CD4-positive, alpha-beta T cell (primary cell): ENCODE results near the gene GNAT1. TPM values are rescaled to one million over a fixed set of nuclear protein-coding genes. Genes with fewer than 3 reads are reported as not detected.

Experiments
- ATAC-seq: fragments of 200-7000 bp; cut with Tn5 transposase; one replicate; pipeline ENCODE4 v1.10.0; 2022; ENCODE audit warnings: mild to moderate bottlenecking; ENCODE audit not compliant: poor library complexity
- CTCF ChIA-PET: fragments of 350-600 bp; sonication (Branson Sonifier 250); formaldehyde crosslinking; loops from one replicate; lab custom pipeline; 2021; ENCODE audit warnings: antibody characterized with exemption, inconsistent platforms; lab: Charles Lee
- POLR2A ChIA-PET: fragments of 350-600 bp; sonication (Branson Sonifier 250); formaldehyde crosslinking; loops from one replicate; lab custom pipeline; 2021; ENCODE audit warnings: antibody characterized with exemption, inconsistent platforms; lab: Charles Lee
- DNase-seq, 14 experiments: peaks; one replicate each; pipeline ENCODE4 v3.0.0-alpha.2; 2013 to 2020; ENCODE audit warnings: mixed read lengths in 2 of 14
- H3K27ac ChIP-seq, 2 donors: one replicate each; pipeline versions ENCODE4 v1.5.1 to v1.7.0; 2013; ENCODE audit warnings: low read length in 2 of 2, low read depth in 1 of 2, mild to moderate bottlenecking in 1 of 2
- H3K27me3 ChIP-seq, 2 experiments: 1 replicate in 1 of 2; 2 replicates in 1 of 2; pipeline versions ENCODE4 v1.6.1 to v1.7.0; 2013; ENCODE audit warnings: low read length in 2 of 2, control low read depth in 1 of 2, mild to moderate bottlenecking in 1 of 2, moderate library complexity in 1 of 2; ENCODE audit not compliant: insufficient read depth in 2 of 2, control insufficient read depth in 1 of 2
- H3K36me3 ChIP-seq: one replicate; pipeline ENCODE4 v1.6.1; 2013; ENCODE audit warnings: low read length, control low read depth; ENCODE audit not compliant: insufficient read depth
- H3K4me1 ChIP-seq: one replicate; pipeline ENCODE4 v1.6.1; 2013; ENCODE audit warnings: low read length, control low read depth; ENCODE audit not compliant: insufficient read depth
- H3K4me3 ChIP-seq: one replicate; pipeline ENCODE4 v1.5.1; 2013; ENCODE audit warnings: mild to moderate bottlenecking, low read length, moderate library complexity
- H3K9me3 ChIP-seq, 2 experiments: 1 replicate in 1 of 2; 2 replicates in 1 of 2; pipeline versions ENCODE4 v1.6.1 to v1.7.0; 2013; ENCODE audit warnings: low read length in 2 of 2, mild to moderate bottlenecking in 2 of 2, control low read depth in 1 of 2, moderate library complexity in 1 of 2; ENCODE audit not compliant: control insufficient read depth in 1 of 2, insufficient read depth in 1 of 2
- H3K27ac Mint-ChIP-seq: one replicate; pipeline ENCODE4 v1.8.0; 2020; ENCODE audit warnings: mixed read lengths
- H3K27me3 Mint-ChIP-seq: one replicate; pipeline ENCODE4 v1.8.0; 2021; ENCODE audit warnings: mixed read lengths
- H3K36me3 Mint-ChIP-seq: one replicate; pipeline ENCODE4 v1.8.0; 2021; ENCODE audit warnings: low read depth, mixed read lengths
- H3K4me1 Mint-ChIP-seq: one replicate; pipeline ENCODE4 v1.8.0; 2021; ENCODE audit warnings: low read depth, mixed read lengths
- H3K4me3 Mint-ChIP-seq: one replicate; pipeline ENCODE4 v1.8.0; 2020; ENCODE audit warnings: mild to moderate bottlenecking, mixed read lengths
- H3K9me3 Mint-ChIP-seq: one replicate; pipeline ENCODE4 v1.8.0; 2020; ENCODE audit warnings: mixed read lengths
- intact Hi-C, 2 experiments: fragments of 100-400 bp; cut with DNase I in 1 of 2; cut with micrococcal nuclease in 1 of 2; formaldehyde crosslinking; loops; one replicate each; pipeline versions ENCODE4 v1.15.1 to v1.9.0; 2023 to 2025; cut with DNase I, micrococcal nuclease
- total RNA-seq, 174 experiments: library from RNA in 2 of 174; stranded (reverse) in 2 of 174; gene quantifications; one replicate each; pipeline ENCODE4 v1.2.3 and lab custom pipeline; 2021 to 2026
- TF ChIP-seq, protein P1 (sequence below): fragments of 200-600 bp; IDR thresholded peaks from one replicate; pipeline ENCODE4 v1.8.0; 2022; ENCODE audit warnings: antibody characterized with exemption, mild to moderate bottlenecking

GNAT1 gene
- total RNA-seq, 2 experiments from 2014 or later: 0.11 to 0.28 TPM

DNA sequence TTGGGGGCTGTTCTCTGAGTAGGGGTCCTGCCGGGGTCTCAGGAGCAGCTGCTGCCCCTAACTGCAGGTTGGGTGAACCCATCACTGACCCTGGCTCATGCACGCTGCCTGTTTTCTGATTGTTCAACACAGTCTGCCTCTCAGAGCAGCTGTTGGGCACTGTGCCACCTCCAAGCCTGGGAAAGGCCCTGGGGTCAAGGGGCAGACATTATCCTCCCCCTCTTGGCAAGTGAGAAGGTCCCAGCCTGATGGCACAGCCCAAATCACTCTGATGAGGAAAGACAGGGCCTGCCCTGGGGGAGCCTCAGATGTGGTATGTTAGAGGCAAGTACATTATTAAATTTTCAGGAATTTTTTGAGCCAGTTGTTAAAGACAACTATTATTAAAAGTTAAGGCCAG lies 14.1 kb upstream of the GNAT1 start:
- no peak for DNase-seq
- Histone ChIP-seq H3K36me3 (no peaks in the 10 kb centered on the region), H3K27me3 (no peaks in the 10 kb centered on the region), H3K27ac (no peak overlapping the region), H3K4me3 (no peak overlapping the region), H3K4me1 (peaks cover 4% of the 10 kb centered on the region), H3K9me3 (no peaks in the 10 kb centered on the region)
- CTCF ChIA-PET: no interaction called here
- intact Hi-C loops: no loop called here
- H3K4me1 Mint-ChIP-seq: no peaks in the 10 kb centered on the region
- no peak overlapping the region for H3K4me3 Mint-ChIP-seq
- no peaks in the 10 kb centered on the region for H3K9me3 Mint-ChIP-seq
- ATAC-seq: no peak
- TF ChIP-seq, protein P1, sequence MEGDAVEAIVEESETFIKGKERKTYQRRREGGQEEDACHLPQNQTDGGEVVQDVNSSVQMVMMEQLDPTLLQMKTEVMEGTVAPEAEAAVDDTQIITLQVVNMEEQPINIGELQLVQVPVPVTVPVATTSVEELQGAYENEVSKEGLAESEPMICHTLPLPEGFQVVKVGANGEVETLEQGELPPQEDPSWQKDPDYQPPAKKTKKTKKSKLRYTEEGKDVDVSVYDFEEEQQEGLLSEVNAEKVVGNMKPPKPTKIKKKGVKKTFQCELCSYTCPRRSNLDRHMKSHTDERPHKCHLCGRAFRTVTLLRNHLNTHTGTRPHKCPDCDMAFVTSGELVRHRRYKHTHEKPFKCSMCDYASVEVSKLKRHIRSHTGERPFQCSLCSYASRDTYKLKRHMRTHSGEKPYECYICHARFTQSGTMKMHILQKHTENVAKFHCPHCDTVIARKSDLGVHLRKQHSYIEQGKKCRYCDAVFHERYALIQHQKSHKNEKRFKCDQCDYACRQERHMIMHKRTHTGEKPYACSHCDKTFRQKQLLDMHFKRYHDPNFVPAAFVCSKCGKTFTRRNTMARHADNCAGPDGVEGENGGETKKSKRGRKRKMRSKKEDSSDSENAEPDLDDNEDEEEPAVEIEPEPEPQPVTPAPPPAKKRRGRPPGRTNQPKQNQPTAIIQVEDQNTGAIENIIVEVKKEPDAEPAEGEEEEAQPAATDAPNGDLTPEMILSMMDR: no peak
- no peaks in the 10 kb centered on the region for H3K27me3 Mint-ChIP-seq
- H3K36me3 Mint-ChIP-seq: no peaks in the 10 kb centered on the region
- POLR2A ChIA-PET: no interaction called here
- H3K27ac Mint-ChIP-seq: no peak overlapping the region

DNA sequence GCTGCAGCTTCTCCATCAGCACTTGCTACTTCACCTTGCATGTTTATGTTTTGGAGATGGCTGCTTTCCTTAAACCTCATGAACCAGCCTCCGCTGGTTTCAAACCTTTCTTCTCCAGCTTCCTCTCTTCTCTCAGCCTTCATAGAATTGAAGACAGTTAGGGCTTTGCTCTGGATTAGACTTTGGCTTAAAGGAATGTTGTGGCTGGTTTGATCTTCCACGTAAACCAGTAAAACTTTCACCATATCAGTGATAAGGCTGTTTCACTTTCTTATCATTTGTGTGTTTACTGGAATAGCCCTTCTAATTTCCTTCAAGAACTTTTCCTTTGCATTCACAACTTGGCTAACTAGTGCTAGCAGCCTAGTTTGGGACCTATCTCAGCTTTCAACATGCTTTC lies 11.7 kb upstream of the GNAT1 start:
- no peak for ATAC-seq
- ChIA-PET CTCF (no interaction called here), POLR2A (no interaction called here)
- Histone ChIP-seq H3K27ac (no peak overlapping the region), H3K4me3 (no peak overlapping the region), H3K4me1 (no peaks in the 10 kb centered on the region), H3K27me3 (no peaks in the 10 kb centered on the region), H3K36me3 (no peaks in the 10 kb centered on the region), H3K9me3 (no peaks in the 10 kb centered on the region)
- Mint-ChIP-seq H3K4me3 (no peak overlapping the region), H3K27ac (no peak overlapping the region), H3K36me3 (no peaks in the 10 kb centered on the region), H3K4me1 (no peaks in the 10 kb centered on the region), H3K27me3 (no peaks in the 10 kb centered on the region), H3K9me3 (no peaks in the 10 kb centered on the region)
- DNase-seq: no peak
- TF ChIP-seq, protein P1: no peak
- intact Hi-C loops: no loop called here

DNA sequence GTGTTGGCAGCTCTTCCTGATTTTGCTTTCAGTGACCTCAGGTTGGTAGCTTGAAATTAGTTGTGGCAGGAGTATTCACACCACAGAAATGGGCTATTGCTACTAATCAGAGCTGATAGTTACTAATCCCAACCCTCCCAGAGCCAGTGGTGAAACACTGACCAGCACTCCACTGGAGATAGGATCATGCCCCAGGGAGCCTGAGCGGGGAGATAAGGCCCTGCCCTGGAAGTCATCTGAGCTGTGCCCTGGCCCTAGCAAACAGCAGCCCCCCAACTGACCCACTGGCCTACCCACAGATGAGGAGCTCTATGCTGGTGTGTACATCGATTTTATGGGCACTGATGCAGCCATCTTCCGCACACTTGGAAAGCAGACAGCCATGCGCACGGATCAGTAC lies 9.4 kb upstream of the GNAT1 start:
- Histone ChIP-seq H3K4me3 (no peak overlapping the region), H3K36me3 (no peaks in the 10 kb centered on the region), H3K4me1 (no peaks in the 10 kb centered on the region), H3K27me3 (no peaks in the 10 kb centered on the region), H3K9me3 (no peaks in the 10 kb centered on the region), H3K27ac (no peak overlapping the region)
- H3K36me3 Mint-ChIP-seq: no peaks in the 10 kb centered on the region
- CTCF ChIA-PET: interaction anchor here (0.5 kb wide), 1 partner anchor 99 kb away, joined by 3 read pairs; no protein-coding TSS in a partner anchor
- no peak overlapping the region for H3K27ac Mint-ChIP-seq
- DNase-seq (no peak), ATAC-seq (no peak)
- TF ChIP-seq, protein P1: no peak
- no peak overlapping the region for H3K4me3 Mint-ChIP-seq
- no peaks in the 10 kb centered on the region for H3K4me1 Mint-ChIP-seq
- intact Hi-C loops: no loop called here
- no peaks in the 10 kb centered on the region for H3K9me3 Mint-ChIP-seq
- POLR2A ChIA-PET: no interaction called here
- H3K27me3 Mint-ChIP-seq: no peaks in the 10 kb centered on the region
